Motor neuron (in vitro differentiated cells): ENCODE results near the gene THOP1. TPM values are rescaled to one million over a fixed set of nuclear protein-coding genes. Genes with fewer than 3 reads are reported as not detected.
A peak's percentile ranks its signal among the peaks of the same experiment; 100 is the strongest.
"Not testable (repeated sequence)": the region's sequence is repeated elsewhere in the genome, so short reads cannot be mapped to it uniquely, and the experiment has no call there.

Experiments
- ATAC-seq, 8 experiments: fragments of 200-7000 bp; cut with Tn5 transposase; replicated peaks in 6 of 8; 2 replicates each; pipeline ENCODE4 v1.8.0; 2021; ENCODE audit warnings: mild to moderate bottlenecking in 8 of 8, moderate library complexity in 8 of 8
- H3K27ac ChIP-seq, 2 donors: fragments of 250-450 bp; sonication (Bioruptor Pico); 2 replicates each; pipeline ENCODE4 v1.9.0; 2021; ENCODE audit warnings: antibody characterized with exemption in 2 of 2, mild to moderate bottlenecking in 2 of 2, moderate library complexity in 1 of 2
- H3K4me1 ChIP-seq, 2 donors: fragments of 250-450 bp; sonication (Bioruptor Pico); replicated peaks in 1 of 2; 2 replicates each; pipeline ENCODE4 v1.6.1; 2021; ENCODE audit warnings: antibody characterized with exemption in 2 of 2, mild to moderate bottlenecking in 2 of 2, moderate library complexity in 1 of 2
- H3K4me3 ChIP-seq, 5 donors: fragments of 250-450 bp; sonication (Bioruptor Pico); 2 replicates each; pipeline ENCODE4 v1.9.0; 2021; ENCODE audit warnings: antibody characterized with exemption in 5 of 5, mild to moderate bottlenecking in 5 of 5, moderate library complexity in 4 of 5
- WGBS, 10 experiments: fragments of 450-650 bp; shearing (Covaris generic); methylation state at CpG; one replicate each; pipeline ENCODE4 v1.0.0; 2022; 5-methylcytosine and 5-hydroxymethylcytosine counted together
- in situ Hi-C, 9 experiments: fragments of 400-800 bp; cut with MboI; loops; one replicate each; pipeline ENCODE4 v1.15.0; 2021; ENCODE audit warnings: low sequenced_read_pairs in 9 of 9, low pct_unique_long_range_greater_than_20kb in 2 of 9; ENCODE audit not compliant: unreplicated experiment in 9 of 9
- total RNA-seq, 8 experiments: library from RNA; unstranded; fragments of 300-600 nt; gene quantifications; 2 replicates each; pipeline versions ENCODE4 v1.2.3 to v1.2.4, GENCODE V29; 2022

The THOP1 gene
- total RNA-seq, 8 experiments from 2014 or later = 27.5 to 108 (median 41.7) TPM

DNA sequence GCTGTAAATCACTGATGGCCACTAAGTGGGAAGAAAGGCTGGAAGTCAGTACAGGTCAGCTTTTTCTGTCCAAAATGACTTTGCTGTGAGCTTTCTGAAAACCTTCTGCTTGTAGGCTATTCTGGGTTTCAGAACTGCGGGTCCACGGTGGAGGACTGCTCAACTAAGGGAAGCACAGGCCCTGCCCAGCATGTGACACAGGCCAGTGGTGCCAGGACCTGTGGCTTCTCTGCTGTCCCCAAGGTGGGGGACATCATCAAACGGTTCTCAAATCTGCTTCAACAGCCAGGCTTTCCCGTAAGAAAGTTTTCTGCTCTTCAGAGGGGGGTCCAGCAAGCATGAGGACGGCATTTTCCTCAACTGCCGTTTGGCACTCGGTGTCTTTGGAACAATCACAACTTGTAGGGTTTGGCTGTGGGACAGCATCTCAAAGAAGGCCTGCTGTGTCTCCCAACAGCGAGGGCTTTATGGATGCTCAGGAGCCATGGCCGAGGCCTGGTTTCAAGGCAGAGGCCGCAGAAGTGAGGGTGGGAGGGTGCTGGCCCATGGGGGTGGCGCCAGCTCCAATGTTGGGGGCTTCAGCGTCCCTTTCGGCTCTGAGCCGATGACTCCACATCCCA, 6.1 kb upstream of the THOP1 start:
- H3K4me1 ChIP-seq = peaks cover 18 to 21% of the 10 kb centered on the region in 2 donors
- H3K27ac ChIP-seq = no peak overlapping the region
- in situ Hi-C loops = no loop called here
- WGBS, 10 experiments = 20 to 100% (median 90%) methylated on average over 1 to 5 of the region's 14 CpGs; no CpG with 5 or more reads in 3 of the 10 experiments
- ATAC-seq = no peak
- no peak overlapping the region for H3K4me3 ChIP-seq

DNA sequence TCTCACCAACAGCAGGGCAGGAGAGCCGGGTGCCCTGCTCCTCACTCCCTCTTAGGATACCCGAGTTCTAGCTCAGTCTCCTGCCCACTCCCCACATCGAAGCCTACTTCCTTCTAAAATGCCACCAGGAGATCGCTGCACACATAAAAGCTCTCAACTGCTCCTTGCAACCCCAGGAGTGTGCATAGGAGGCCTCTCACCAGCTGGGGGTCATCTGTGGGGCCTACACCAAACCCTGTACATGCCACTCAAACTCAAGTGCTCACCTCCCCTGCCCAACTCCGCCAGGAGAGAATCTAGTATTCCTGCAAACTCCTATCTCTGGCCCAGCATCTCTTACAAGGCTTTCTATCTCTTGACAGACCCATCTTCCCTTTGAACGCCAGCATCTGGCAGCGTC, 5.0 kb upstream of the THOP1 start:
- ATAC-seq = no peak
- WGBS, 10 experiments = 78 to 100% (median 96%) methylated on average over 1 to 6 of the region's 7 CpGs; no CpG with 5 or more reads in 3 of the 10 experiments
- Histone ChIP-seq H3K27ac (no peak overlapping the region), H3K4me3 (no peak overlapping the region), H3K4me1 (peaks cover 25% of the 10 kb centered on the region in 2 donors)
- in situ Hi-C loops = no loop called here

DNA sequence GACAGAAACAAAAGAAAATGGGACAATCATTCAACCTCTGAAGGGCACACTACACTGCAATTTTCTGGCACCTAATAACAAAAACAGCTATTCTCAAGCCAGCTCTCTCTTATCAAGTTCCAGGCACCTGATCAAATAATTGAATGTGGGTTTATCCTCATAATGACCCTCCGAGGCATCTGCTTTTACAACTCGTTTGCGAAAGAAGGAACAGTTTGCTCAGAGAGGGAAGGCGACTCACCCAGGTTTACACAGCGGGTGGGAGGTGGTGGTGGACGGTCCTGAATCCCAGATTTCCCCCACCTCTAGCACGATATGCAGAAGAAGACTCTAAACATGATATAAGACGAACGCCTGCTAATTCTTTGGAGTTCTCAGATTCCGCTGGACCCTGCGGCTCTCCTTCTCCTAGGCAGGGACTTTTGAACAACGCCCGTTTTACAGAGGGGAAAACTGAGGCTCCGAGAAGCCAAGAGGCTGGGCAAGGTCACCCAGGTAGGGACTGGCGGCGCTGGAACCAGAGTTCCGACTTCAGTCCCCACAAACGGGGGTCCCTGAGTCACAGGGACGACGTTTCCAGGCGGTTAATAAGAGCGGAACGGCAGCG, 2.9 kb upstream of the THOP1 start:
- no peak for ATAC-seq
- Histone ChIP-seq H3K4me3 (peak overlapping the region; percentile 86 to 98 (median 94)), H3K4me1 (peaks cover 25% of the 10 kb centered on the region in 2 donors), H3K27ac (peak overlapping the region; percentile 78 to 95)
- in situ Hi-C loops = no loop called here
- WGBS, 10 experiments = 0 to 8% (median 0%) methylated on average over 3 to 13 of the region's 24 CpGs; no CpG with 5 or more reads in 4 of the 10 experiments

- Histone ChIP-seq H3K27ac (peak within 1 kb of the TSS; percentile 80 to 95), H3K4me3 (peak within 1 kb of the TSS; percentile 86 to 98 (median 94)), H3K4me1 (peaks cover 25% of the 10 kb centered on the region in 2 donors)
- ATAC-seq = peak; percentile 77 to 84 (median 80)
- in situ Hi-C loops = no loop called here
- WGBS, 10 experiments = 0 to 6% (median 2%) methylated on average over 1 to 26 of the region's 68 CpGs; no CpG with 5 or more reads in 5 of the 10 experiments
Observed at GRCh38 chr19:2782936-2783780, 2.1 kb upstream of the THOP1 start, which contains the start of gene SGTA. TSS of gene SGTA (minus strand) at chr19:2783273. CDS start at chr19:2769068, 14,205 bp downstream.

DNA sequence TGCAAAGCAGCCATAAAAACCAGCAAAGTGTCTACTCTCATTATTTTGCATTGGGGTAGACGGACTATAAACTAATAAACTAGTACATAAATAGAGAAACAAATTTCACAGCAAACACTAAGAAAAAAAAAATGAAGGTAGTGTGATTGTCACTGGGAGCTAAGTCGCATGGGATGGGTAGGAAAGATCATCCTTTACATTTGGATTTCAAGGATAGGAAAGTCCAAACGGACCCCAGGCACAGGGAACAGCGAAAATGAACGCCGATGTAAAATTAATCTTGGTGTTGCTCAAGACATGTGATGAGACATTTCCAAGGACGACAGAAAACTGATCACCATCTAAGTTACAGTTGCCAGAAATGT, 1.5 kb upstream of the THOP1 start:
- ATAC-seq = no peak
- 58 to 100% (median 86%) methylated on average over 1 to 7 of the region's 7 CpGs; no CpG with 5 or more reads in 1 of the 10 experiments for WGBS, 10 experiments
- Histone ChIP-seq H3K27ac (peak overlapping the region; percentile 80 to 86), H3K4me3 (peak overlapping the region; percentile 5 to 94 (median 15)), H3K4me1 (peaks cover 25% of the 10 kb centered on the region in 2 donors)
- in situ Hi-C loops = no loop called here

DNA sequence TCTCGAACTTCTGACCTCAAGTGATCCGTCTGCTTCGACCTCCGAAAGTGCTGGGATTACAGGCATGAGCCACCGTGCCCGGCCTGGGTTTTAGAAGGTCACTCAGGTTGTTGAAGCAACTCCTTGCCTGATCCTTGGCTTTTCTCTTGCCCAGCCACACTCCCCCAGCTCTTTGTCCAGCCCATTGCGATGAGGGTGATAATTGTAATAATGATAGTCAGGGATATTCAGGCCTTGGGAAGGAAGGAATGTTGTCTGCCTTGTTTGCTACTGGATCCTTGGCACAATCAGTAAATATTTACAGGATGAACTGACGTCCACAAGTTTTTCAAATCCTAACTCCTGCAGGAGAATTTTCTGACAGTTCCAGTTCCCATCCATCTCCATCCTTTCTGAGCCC, 1.8 kb downstream of the THOP1 start:
- H3K4me1 ChIP-seq = peaks cover 13 to 18% of the 10 kb centered on the region in 2 donors
- ATAC-seq = no peak
- WGBS, 10 experiments = 60 to 100% (median 86%) methylated on average over 1 to 7 of the region's 8 CpGs; no CpG with 5 or more reads in 3 of the 10 experiments
- H3K27ac ChIP-seq = no peak overlapping the region
- H3K4me3 ChIP-seq = no peak overlapping the region
- in situ Hi-C loops = no loop called here

DNA sequence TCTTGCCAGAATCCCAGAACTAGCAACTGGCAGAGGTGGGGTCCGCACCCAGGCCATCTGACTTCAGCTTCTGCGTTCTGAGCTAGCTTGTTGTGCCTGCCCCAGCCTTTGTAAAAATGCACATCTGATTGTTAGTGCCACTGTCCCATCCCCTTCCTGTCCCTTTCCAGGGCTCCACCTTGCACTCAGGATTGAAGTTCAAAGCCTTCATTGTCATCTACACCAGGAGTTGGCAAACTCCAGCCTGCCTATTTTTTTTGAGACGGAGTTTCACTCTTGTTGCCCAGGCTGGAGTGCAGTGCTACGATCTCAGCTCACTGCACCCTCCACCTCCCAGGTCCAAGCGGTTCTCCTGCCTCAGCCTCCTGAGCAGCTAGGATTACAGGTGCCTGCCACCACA, 2.9 kb downstream of the THOP1 start:
- H3K27ac ChIP-seq = no peak overlapping the region
- ATAC-seq = no peak
- 80 to 100% (median 88%) methylated on average over 1 to 3 of the region's 5 CpGs; no CpG with 5 or more reads in 4 of the 10 experiments for WGBS, 10 experiments
- no peak overlapping the region for H3K4me3 ChIP-seq
- peaks cover 13 to 15% of the 10 kb centered on the region in 2 donors for H3K4me1 ChIP-seq
- in situ Hi-C loops = no loop called here

- no peak overlapping the region for H3K4me3 ChIP-seq
- no peak for ATAC-seq
- no peak overlapping the region for H3K27ac ChIP-seq
- H3K4me1 ChIP-seq = peaks cover 0 to 3% of the 10 kb centered on the region in 2 donors
- WGBS, 10 experiments = 80 to 100% (median 92%) methylated on average over 1 to 7 of the region's 14 CpGs; no CpG with 5 or more reads in 6 of the 10 experiments
- in situ Hi-C loops = no loop called here
Observed at GRCh38 chr19:2790194-2790556, 4.9 kb downstream of the THOP1 start.

DNA sequence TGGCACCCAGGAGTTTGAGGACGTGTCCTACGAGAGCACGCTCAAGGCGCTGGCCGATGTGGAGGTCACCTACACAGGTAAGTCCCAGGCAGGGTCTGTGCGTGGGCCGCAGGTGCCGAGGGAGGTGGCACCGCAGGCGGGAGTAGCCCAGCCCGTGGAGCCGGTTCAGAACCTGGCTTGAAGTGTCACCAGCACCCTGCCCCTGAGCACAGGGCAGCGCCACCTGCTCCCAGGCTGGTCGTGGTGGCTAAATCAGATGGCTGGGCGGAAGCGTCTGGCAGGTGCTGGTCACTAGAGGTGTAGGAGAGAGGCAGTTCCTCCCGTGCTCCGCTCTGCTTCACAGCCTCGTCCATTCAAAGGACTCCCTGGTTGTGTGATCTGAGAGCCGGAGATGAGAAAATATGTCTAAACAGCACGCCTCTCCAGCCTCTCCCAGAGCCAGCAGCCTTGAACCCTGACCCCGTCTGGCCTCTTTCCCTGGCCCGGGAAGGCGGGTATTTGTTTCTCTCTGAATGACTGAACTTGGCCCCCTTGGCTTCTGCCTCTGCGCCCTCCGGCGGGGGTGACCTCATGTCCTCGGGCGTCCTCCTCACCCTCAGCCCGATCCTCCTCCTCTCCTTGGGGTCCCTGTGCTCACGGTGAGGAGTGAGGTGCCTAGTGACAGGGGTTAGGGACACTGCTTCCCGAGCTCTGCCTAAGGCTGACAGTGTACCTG, 5.4 kb downstream of the THOP1 start:
- in situ Hi-C loops = no loop called here
- peak in 3 of 8 experiments; percentile 6 to 12 (median 9) for ATAC-seq
- peaks cover 0 to 3% of the 10 kb centered on the region in 2 donors for H3K4me1 ChIP-seq
- WGBS, 10 experiments = 87 to 100% (median 94%) methylated on average over 1 to 14 of the region's 32 CpGs; no CpG with 5 or more reads in 4 of the 10 experiments
- no peak overlapping the region for H3K4me3 ChIP-seq
- no peak overlapping the region for H3K27ac ChIP-seq

GRCh38 chr19:2791440-2791839, 6.1 kb downstream of the THOP1 start:
- H3K27ac ChIP-seq = no peak overlapping the region
- no peak overlapping the region for H3K4me3 ChIP-seq
- peak in 2 of 8 experiments; percentile 4 to 8 for ATAC-seq
- 80 to 100% methylated on average over 1 of the region's 16 CpGs; no CpG with 5 or more reads in 8 of the 10 experiments for WGBS, 10 experiments
- no peaks in the 10 kb centered on the region for H3K4me1 ChIP-seq
- in situ Hi-C loops = no loop called here

GRCh38 chr19:2791876-2792275, 6.6 kb downstream of the THOP1 start:
- ATAC-seq = peak in 1 of 8 experiments; percentile 9
- H3K4me3 ChIP-seq = no peak overlapping the region
- no peaks in the 10 kb centered on the region for H3K4me1 ChIP-seq
- no peak overlapping the region for H3K27ac ChIP-seq
- 78 to 93% (median 91%) methylated on average over 3 to 8 of the region's 16 CpGs; no CpG with 5 or more reads in 5 of the 10 experiments for WGBS, 10 experiments
- in situ Hi-C loops = no loop called here

GRCh38 chr19:2792666-2793065, 7.4 kb downstream of the THOP1 start:
- H3K4me1 ChIP-seq, ATAC-seq, H3K4me3 ChIP-seq, H3K27ac ChIP-seq, in situ Hi-C loops: not testable (repeated sequence)
- WGBS, 10 experiments = 87 to 100% (median 99%) methylated on average over 1 to 7 of the region's 10 CpGs
